MM.1S (cell line): ENCODE data around the gene S100A8.

Experiments used
- DNase-seq: peaks from one replicate; pipeline ENCODE4 v3.0.0-alpha.2; 2015
- H2AFZ ChIP-seq: fragments of 300-600 bp; sonication (generic); 2 replicates; pipeline ENCODE4 v1.6.0; 2016; ENCODE audit warnings: antibody characterized with exemption, low read length
- H3F3A ChIP-seq: fragments of 300-600 bp; sonication (generic); 2 replicates; pipeline ENCODE4 v1.6.1; 2016; ENCODE audit warnings: mild to moderate bottlenecking, antibody characterized with exemption, low read length, moderate library complexity, mixed read lengths; ENCODE audit not compliant: insufficient read depth
- H3K27ac ChIP-seq: fragments of 300-600 bp; sonication (generic); 2 replicates; pipeline ENCODE4 v1.5.1; 2016; ENCODE audit warnings: mild to moderate bottlenecking, low read length
- H3K27me3 ChIP-seq: fragments of 300-600 bp; sonication (generic); replicated peaks from 2 replicates; pipeline ENCODE4 v1.6.0; 2016; ENCODE audit warnings: low read length; ENCODE audit not compliant: insufficient read depth
- H3K36me3 ChIP-seq: fragments of 300-600 bp; sonication (generic); replicated peaks from 2 replicates; pipeline ENCODE4 v1.6.1; 2016; ENCODE audit warnings: mild to moderate bottlenecking, low read length, mixed read lengths; ENCODE audit not compliant: insufficient read depth
- H3K4me1 ChIP-seq: fragments of 300-600 bp; sonication (generic); 2 replicates; pipeline ENCODE4 v1.6.1; 2016; ENCODE audit warnings: low read length, mixed read lengths
- H3K4me2 ChIP-seq: fragments of 300-600 bp; sonication (generic); 2 replicates; pipeline ENCODE4 v1.6.0; 2016; ENCODE audit warnings: low read depth, low read length
- H3K4me3 ChIP-seq: fragments of 300-600 bp; sonication (generic); 2 replicates; pipeline ENCODE4 v1.5.1; 2016; ENCODE audit warnings: low read length, mixed read lengths
- H3K79me2 ChIP-seq: fragments of 300-600 bp; sonication (generic); 2 replicates; pipeline ENCODE4 v1.6.1; 2016; ENCODE audit warnings: mixed run types, low read length, mixed read lengths
- H3K9ac ChIP-seq: fragments of 300-600 bp; sonication (generic); 2 replicates; pipeline ENCODE4 v1.6.1; 2016; ENCODE audit warnings: low read length, mixed read lengths
- H3K9me2 ChIP-seq: fragments of 300-600 bp; sonication (generic); replicated peaks from 2 replicates; pipeline ENCODE4 v1.6.1; 2016; ENCODE audit warnings: mild to moderate bottlenecking, low read length, mixed read lengths; ENCODE audit not compliant: insufficient read depth
- H3K9me3 ChIP-seq: fragments of 300-600 bp; sonication (generic); replicated peaks from 2 replicates; pipeline ENCODE4 v1.6.1; 2016; ENCODE audit warnings: mild to moderate bottlenecking, low read length, mixed read lengths; ENCODE audit not compliant: insufficient read depth
- H4K20me1 ChIP-seq: fragments of 300-600 bp; sonication (generic); 2 replicates; pipeline ENCODE4 v1.6.1; 2016; ENCODE audit warnings: mild to moderate bottlenecking, low read length, moderate library complexity, mixed read lengths; ENCODE audit not compliant: insufficient read depth
- CTCF ChIP-seq: fragments of 300-600 bp; sonication (generic); IDR thresholded peaks from 2 replicates; pipeline ENCODE4 v1.5.1; 2016; ENCODE audit warnings: antibody characterized with exemption, low read length, mixed read lengths
- EZH2 ChIP-seq: fragments of 300-600 bp; sonication (generic); optimal IDR thresholded peaks from 2 replicates; pipeline ENCODE3; 2017; ENCODE audit warnings: low read depth, mild to moderate bottlenecking, antibody characterized with exemption, low read length, mixed read lengths
- EZH2phosphoT487 ChIP-seq: fragments of 300-600 bp; sonication (generic); IDR thresholded peaks from 2 replicates; pipeline ENCODE4 v1.6.1; 2018; ENCODE audit warnings: antibody characterized with exemption, low read length

The S100A8 gene

GRCh38 chr1:153402226-153402625, 11.4 kb upstream of the S100A8 start:
- Histone ChIP-seq H3K79me2 (no peaks in the 10 kb centered on the region), H3K27ac (no peak overlapping the region), H3K9me2 (no peaks in the 10 kb centered on the region), H3F3A (no peaks in the 10 kb centered on the region), H4K20me1 (no peaks in the 10 kb centered on the region), H2AFZ (no peak overlapping the region), H3K9ac (no peak overlapping the region), H3K4me3 (no peak overlapping the region), H3K4me1 (no peaks in the 10 kb centered on the region), H3K27me3 (no peaks in the 10 kb centered on the region), H3K9me3 (no peaks in the 10 kb centered on the region), H3K4me2 (no peak overlapping the region), H3K36me3 (no peaks in the 10 kb centered on the region)
- no peak for DNase-seq
- TF ChIP-seq CTCF (no peak), EZH2phosphoT487 (no peak), EZH2 (no peak)

GRCh38 chr1:153401461-153401860, 10.6 kb upstream of the S100A8 start:
- H3K4me3 ChIP-seq: no peak overlapping the region
- no peaks in the 10 kb centered on the region for H3F3A ChIP-seq
- H3K4me1 ChIP-seq: no peaks in the 10 kb centered on the region
- H3K9me2 ChIP-seq: no peaks in the 10 kb centered on the region
- H3K9ac ChIP-seq: no peak overlapping the region
- no peaks in the 10 kb centered on the region for H3K9me3 ChIP-seq
- H3K4me2 ChIP-seq: no peak overlapping the region
- no peaks in the 10 kb centered on the region for H3K36me3 ChIP-seq
- no peak for DNase-seq
- H3K27me3 ChIP-seq: no peaks in the 10 kb centered on the region; the same call in 1 of the 2 replicates
- H4K20me1 ChIP-seq: no peaks in the 10 kb centered on the region
- no peaks in the 10 kb centered on the region for H3K79me2 ChIP-seq
- H2AFZ ChIP-seq: no peak overlapping the region
- TF ChIP-seq EZH2 (no peak), EZH2phosphoT487 (no peak), CTCF (no peak)
- no peak overlapping the region for H3K27ac ChIP-seq

- H3K4me3 ChIP-seq: no peak overlapping the region
- no peaks in the 10 kb centered on the region for H3K4me1 ChIP-seq
- no peaks in the 10 kb centered on the region for H3K36me3 ChIP-seq
- H3K79me2 ChIP-seq: no peaks in the 10 kb centered on the region
- no peaks in the 10 kb centered on the region for H3K9me2 ChIP-seq
- no peaks in the 10 kb centered on the region for H4K20me1 ChIP-seq
- H3F3A ChIP-seq: no peaks in the 10 kb centered on the region
- no peak overlapping the region for H2AFZ ChIP-seq
- no peak overlapping the region for H3K4me2 ChIP-seq
- H3K27me3 ChIP-seq: peaks cover 10% of the 10 kb centered on the region
- 0 out of 2 replicates have a peak, but pooled peaks have one; percentile 5 for TF ChIP-seq CTCF
- no peak for TF ChIP-seq EZH2
- no peaks in the 10 kb centered on the region for H3K9me3 ChIP-seq
- DNase-seq: no peak
- H3K27ac ChIP-seq: no peak overlapping the region
- no peak overlapping the region for H3K9ac ChIP-seq
Observed at GRCh38 chr1:153400244-153400643, 9.4 kb upstream of the S100A8 start.
